PC-3 (cell line): ENCODE results near the gene RGS5. TPM values are rescaled to one million over a fixed set of nuclear protein-coding genes. Genes with fewer than 3 reads are reported as not detected.

Source experiments
- ATAC-seq: fragments of 200-7000 bp; cut with Tn5 transposase; 2 replicates; pipeline ENCODE4 v1.9.1; 2020; ENCODE audit warnings: mild to moderate bottlenecking, moderate library complexity
- BruUV-seq: library from RNA; stranded (reverse); fragments of 400-500 nt; replicated peaks from 2 replicates; lab custom pipeline; 2021; lab: Mats Ljungman, UMichigan
- CTCF ChIA-PET: fragments of 300-600 bp; sonication (Branson Sonifier 250); formaldehyde crosslinking; loops from one replicate; lab custom pipeline; 2022; ENCODE audit warnings: antibody characterized with exemption; lab: Charles Lee
- POLR2A ChIA-PET: fragments of 300-600 bp; sonication (Branson Sonifier 250); formaldehyde crosslinking; loops from one replicate; lab custom pipeline; 2022; ENCODE audit warnings: antibody characterized with exemption; ENCODE audit not compliant: unreplicated experiment; lab: Charles Lee
- DNase-seq: peaks from one replicate; pipeline ENCODE4 v3.0.0-alpha.2; 2015
- H2AFZ ChIP-seq: fragments of 300-600 bp; sonication (generic); 2 replicates; pipeline ENCODE4 v1.6.0; 2016; ENCODE audit warnings: antibody characterized with exemption, low read length
- H3F3A ChIP-seq: fragments of 300-600 bp; sonication (generic); one replicate; pipeline ENCODE4 v1.6.0; 2017; ENCODE audit warnings: antibody characterized with exemption, low read length, control low read depth, mild to moderate bottlenecking; ENCODE audit not compliant: unreplicated experiment
- H3K27ac ChIP-seq: fragments of 300-600 bp; sonication (generic); 2 replicates; pipeline ENCODE4 v1.5.1; 2016; ENCODE audit warnings: mild to moderate bottlenecking, low read length
- H3K27me3 ChIP-seq: fragments of 300-600 bp; sonication (generic); 2 replicates; pipeline ENCODE4 v1.6.1; 2016; ENCODE audit warnings: low read length, mixed read lengths
- H3K36me3 ChIP-seq: fragments of 300-600 bp; sonication (generic); 2 replicates; pipeline ENCODE4 v1.6.1; 2016; ENCODE audit warnings: low read depth, mixed run types, low read length, mixed read lengths
- H3K4me1 ChIP-seq: fragments of 300-600 bp; sonication (generic); 2 replicates; pipeline ENCODE4 v1.5.1; 2016; ENCODE audit warnings: low read length; ENCODE audit not compliant: insufficient read depth
- H3K4me2 ChIP-seq: fragments of 300-600 bp; sonication (generic); 2 replicates; pipeline ENCODE4 v1.6.0; 2016; ENCODE audit warnings: low read length
- H3K4me3 ChIP-seq: fragments of 300-600 bp; sonication (generic); 2 replicates; pipeline ENCODE4 v1.5.1; 2016; ENCODE audit warnings: mild to moderate bottlenecking, low read length, mixed read lengths
- H3K79me2 ChIP-seq: fragments of 300-600 bp; sonication (generic); 2 replicates; pipeline ENCODE4 v1.6.1; 2017; ENCODE audit warnings: low read length, mixed read lengths
- H3K9ac ChIP-seq: fragments of 300-600 bp; sonication (generic); 2 replicates; pipeline ENCODE4 v1.6.0; 2016; ENCODE audit warnings: mild to moderate bottlenecking, low read length
- H3K9me2 ChIP-seq: fragments of 300-600 bp; sonication (generic); replicated peaks from 2 replicates; pipeline ENCODE4 v1.6.1; 2016; ENCODE audit warnings: mixed run types, low read length, mixed read lengths
- H3K9me3 ChIP-seq: fragments of 300-600 bp; sonication (generic); 2 replicates; pipeline ENCODE4 v1.6.1; 2016; ENCODE audit warnings: low read length, mixed read lengths
- H4K20me1 ChIP-seq: fragments of 300-600 bp; sonication (generic); 2 replicates; pipeline ENCODE4 v1.6.1; 2016; ENCODE audit warnings: low read length, mixed read lengths
- EZH2 ChIP-seq: fragments of 300-600 bp; sonication (generic); IDR thresholded peaks from one replicate; pipeline ENCODE4 v1.6.1; 2017; ENCODE audit warnings: antibody characterized with exemption, mild to moderate bottlenecking, low read length; ENCODE audit not compliant: unreplicated experiment
- EZH2phosphoT487 ChIP-seq: fragments of 300-600 bp; sonication (generic); IDR thresholded peaks from 2 replicates; pipeline ENCODE4 v1.6.1; 2018; ENCODE audit warnings: mild to moderate bottlenecking, antibody characterized with exemption, low read length, borderline replicate concordance
- intact Hi-C: fragments of 100-400 bp; cut with micrococcal nuclease; formaldehyde crosslinking; loops from 2 replicates; pipeline ENCODE4 v1.9.0; 2023
- total RNA-seq: library from RNA; depleted of rRNA; stranded (reverse); fragments of >200 nt; gene quantifications from 2 replicates; pipeline ENCODE4 v1.2.3, GENCODE V29; 2014
- TF ChIP-seq, protein P1 (sequence below): fragments of 300-600 bp; sonication (generic); conservative IDR thresholded peaks from 2 replicates; pipeline ENCODE4 v1.5.1; 2017; ENCODE audit warnings: antibody characterized with exemption, low read depth, mild to moderate bottlenecking, low read length

Gene RGS5
- total RNA-seq, 1 experiment from 2014 or later, result 5.0 TPM

DNA sequence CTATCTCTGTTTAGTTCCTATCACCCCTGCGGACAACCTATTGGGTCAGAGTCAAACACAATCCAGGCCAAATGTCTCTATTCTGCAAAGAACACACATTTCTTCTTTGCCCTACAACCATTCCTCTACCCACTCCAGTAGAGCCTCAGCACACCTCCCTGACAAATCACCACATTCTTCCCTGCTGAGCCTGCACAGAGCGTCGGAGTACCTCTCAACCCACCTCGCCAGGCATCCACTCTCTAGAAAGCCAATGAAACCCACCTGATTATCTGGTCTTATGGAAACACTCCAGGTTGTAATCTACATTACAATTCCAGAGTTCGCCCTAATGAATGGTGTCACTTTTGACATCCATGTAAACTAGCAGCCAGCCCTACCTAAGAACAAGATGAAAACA is 47.1 kb downstream of the RGS5 start:
- ATAC-seq (no peak), DNase-seq (no peak)
- H3F3A ChIP-seq, result no peaks in the 10 kb centered on the region
- H3K9me3 ChIP-seq, result no peaks in the 10 kb centered on the region
- no peak overlapping the region for H3K27ac ChIP-seq
- no TSS peak for BruUV-seq
- no peaks in the 10 kb centered on the region for H3K9me2 ChIP-seq
- peaks cover 8% of the 10 kb centered on the region for H3K4me1 ChIP-seq
- no peaks in the 10 kb centered on the region for H3K27me3 ChIP-seq
- ChIA-PET CTCF (no interaction called here), POLR2A (no interaction called here)
- no peaks in the 10 kb centered on the region for H3K36me3 ChIP-seq
- H3K4me2 ChIP-seq, result no peak overlapping the region
- TF ChIP-seq, protein P1, sequence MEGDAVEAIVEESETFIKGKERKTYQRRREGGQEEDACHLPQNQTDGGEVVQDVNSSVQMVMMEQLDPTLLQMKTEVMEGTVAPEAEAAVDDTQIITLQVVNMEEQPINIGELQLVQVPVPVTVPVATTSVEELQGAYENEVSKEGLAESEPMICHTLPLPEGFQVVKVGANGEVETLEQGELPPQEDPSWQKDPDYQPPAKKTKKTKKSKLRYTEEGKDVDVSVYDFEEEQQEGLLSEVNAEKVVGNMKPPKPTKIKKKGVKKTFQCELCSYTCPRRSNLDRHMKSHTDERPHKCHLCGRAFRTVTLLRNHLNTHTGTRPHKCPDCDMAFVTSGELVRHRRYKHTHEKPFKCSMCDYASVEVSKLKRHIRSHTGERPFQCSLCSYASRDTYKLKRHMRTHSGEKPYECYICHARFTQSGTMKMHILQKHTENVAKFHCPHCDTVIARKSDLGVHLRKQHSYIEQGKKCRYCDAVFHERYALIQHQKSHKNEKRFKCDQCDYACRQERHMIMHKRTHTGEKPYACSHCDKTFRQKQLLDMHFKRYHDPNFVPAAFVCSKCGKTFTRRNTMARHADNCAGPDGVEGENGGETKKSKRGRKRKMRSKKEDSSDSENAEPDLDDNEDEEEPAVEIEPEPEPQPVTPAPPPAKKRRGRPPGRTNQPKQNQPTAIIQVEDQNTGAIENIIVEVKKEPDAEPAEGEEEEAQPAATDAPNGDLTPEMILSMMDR, result no peak
- TF ChIP-seq EZH2, result no peak
- no peak for TF ChIP-seq EZH2phosphoT487
- H3K4me3 ChIP-seq, result no peak overlapping the region
- H3K79me2 ChIP-seq, result no peaks in the 10 kb centered on the region
- intact Hi-C loops, result no loop called here
- H3K9ac ChIP-seq, result no peak overlapping the region
- H4K20me1 ChIP-seq, result no peaks in the 10 kb centered on the region
- H2AFZ ChIP-seq, result no peak overlapping the region

DNA sequence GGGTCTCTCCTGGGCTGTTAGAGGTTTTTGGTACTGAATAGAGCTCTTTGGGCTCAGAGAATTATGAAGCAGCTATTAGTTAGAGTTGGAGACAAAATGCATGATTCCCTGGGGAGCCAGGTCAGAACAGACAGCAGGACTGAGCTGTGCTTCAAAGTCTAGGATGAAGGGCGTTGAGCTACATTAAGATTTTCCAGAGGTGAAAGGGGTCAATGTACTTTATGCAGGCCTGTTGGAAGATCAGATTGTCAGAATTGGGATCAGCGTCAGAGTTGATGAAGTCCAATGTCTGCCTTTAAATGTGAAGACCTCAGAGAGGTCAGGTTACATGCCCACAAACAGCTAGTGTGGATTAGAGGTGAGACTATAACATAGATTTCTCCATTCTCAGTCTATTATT is 53.8 kb downstream of the RGS5 start:
- Histone ChIP-seq H3K9me3 (no peaks in the 10 kb centered on the region), H3F3A (no peaks in the 10 kb centered on the region), H3K36me3 (no peaks in the 10 kb centered on the region), H3K4me3 (no peak overlapping the region), H3K4me1 (no peaks in the 10 kb centered on the region), H3K9ac (no peak overlapping the region), H3K9me2 (no peaks in the 10 kb centered on the region), H3K4me2 (no peak overlapping the region), H3K27me3 (no peaks in the 10 kb centered on the region), H4K20me1 (no peaks in the 10 kb centered on the region), H3K79me2 (no peaks in the 10 kb centered on the region), H2AFZ (no peak overlapping the region), H3K27ac (no peak overlapping the region)
- TF ChIP-seq EZH2phosphoT487 (no peak), EZH2 (no peak)
- TF ChIP-seq, protein P1, result no peak
- intact Hi-C loops, result no loop called here
- ChIA-PET CTCF (no interaction called here), POLR2A (no interaction called here)
- BruUV-seq, result no TSS peak
- no peak for DNase-seq
- ATAC-seq, result no peak

DNA sequence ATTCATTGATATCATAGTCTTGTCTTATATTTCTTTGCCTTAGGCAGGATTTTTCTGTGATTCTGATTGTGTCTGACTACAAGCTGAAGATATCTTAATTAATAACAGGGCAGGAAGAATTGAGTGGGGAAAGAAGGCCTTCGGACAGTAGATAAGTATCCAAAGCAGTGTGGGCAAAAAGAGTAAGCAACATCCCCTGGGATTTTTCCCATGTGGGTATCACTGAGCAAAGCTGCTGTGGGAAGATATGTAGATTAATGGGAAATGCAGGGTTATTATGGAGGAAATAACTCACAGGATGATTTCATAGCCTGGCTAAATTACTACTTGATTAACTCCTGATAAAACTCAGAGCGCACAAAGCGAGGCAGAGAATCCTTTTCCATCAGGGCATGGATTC is 55.7 kb downstream of the RGS5 start:
- Histone ChIP-seq H3K9ac (no peak overlapping the region), H3K4me3 (no peak overlapping the region), H4K20me1 (no peaks in the 10 kb centered on the region), H3K79me2 (no peaks in the 10 kb centered on the region), H3K27ac (no peak overlapping the region), H3F3A (no peaks in the 10 kb centered on the region), H3K27me3 (no peaks in the 10 kb centered on the region), H3K4me1 (peaks cover 9% of the 10 kb centered on the region), H3K4me2 (no peak overlapping the region), H3K9me3 (no peaks in the 10 kb centered on the region), H2AFZ (no peak overlapping the region), H3K36me3 (no peaks in the 10 kb centered on the region), H3K9me2 (no peaks in the 10 kb centered on the region)
- BruUV-seq, result no TSS peak
- POLR2A ChIA-PET, result no interaction called here
- no peak for TF ChIP-seq EZH2
- TF ChIP-seq, protein P1, result no peak
- no peak for TF ChIP-seq EZH2phosphoT487
- intact Hi-C loops, result no loop called here
- CTCF ChIA-PET, result no interaction called here
- ATAC-seq (no peak), DNase-seq (no peak)
